Endodermal cell (in vitro differentiated cells): ENCODE results near the gene ATP6V0E1. TPM values are rescaled to one million over a fixed set of nuclear protein-coding genes. Genes with fewer than 3 reads are reported as not detected.

Experiments used
- DNase-seq: peaks from one replicate; pipeline ENCODE4 v3.0.0-alpha.2; 2017
- H3K27ac ChIP-seq: 2 replicates; pipeline ENCODE4 v1.5.1; 2013; ENCODE audit warnings: mild to moderate bottlenecking, low read depth, low read length, moderate library complexity
- H3K27me3 ChIP-seq: 2 replicates; pipeline ENCODE4 v1.6.1; 2013; ENCODE audit warnings: mild to moderate bottlenecking, low read length, moderate library complexity; ENCODE audit not compliant: insufficient read depth, control insufficient read depth, poor library complexity, severe bottlenecking
- H3K36me3 ChIP-seq: 2 replicates; pipeline ENCODE4 v1.7.0; 2013; ENCODE audit warnings: mild to moderate bottlenecking, low read length, moderate library complexity; ENCODE audit not compliant: control insufficient read depth, insufficient read depth
- H3K4me1 ChIP-seq: one replicate; pipeline ENCODE4 v1.7.0; 2013; ENCODE audit warnings: low read length; ENCODE audit not compliant: control insufficient read depth, insufficient read depth
- H3K4me3 ChIP-seq: 2 replicates; pipeline ENCODE4 v1.5.1; 2013; ENCODE audit warnings: mild to moderate bottlenecking, low read length, moderate library complexity
- H3K9ac ChIP-seq: 2 replicates; pipeline ENCODE4 v1.6.1; 2013; ENCODE audit warnings: mild to moderate bottlenecking, low read length, moderate library complexity; ENCODE audit not compliant: poor library complexity, severe bottlenecking; ENCODE audit errors: extremely low read depth
- H3K9me3 ChIP-seq: 2 replicates; pipeline ENCODE4 v1.6.1; 2013; ENCODE audit warnings: mild to moderate bottlenecking, low read length, moderate library complexity; ENCODE audit not compliant: control insufficient read depth
- H3K27ac Mint-ChIP-seq: 2 replicates; pipeline ENCODE4 v1.8.0; 2020; ENCODE audit warnings: mixed read lengths
- H3K27me3 Mint-ChIP-seq: 2 replicates; pipeline ENCODE4 v1.8.0; 2021; ENCODE audit warnings: mild to moderate bottlenecking, mixed read lengths; ENCODE audit not compliant: insufficient read depth
- H3K36me3 Mint-ChIP-seq: 2 replicates; pipeline ENCODE4 v1.8.0; 2020; ENCODE audit warnings: low read depth, mixed read lengths
- H3K4me1 Mint-ChIP-seq: 2 replicates; pipeline ENCODE4 v1.8.0; 2020; ENCODE audit warnings: mixed read lengths
- H3K4me3 Mint-ChIP-seq: 2 replicates; pipeline ENCODE4 v1.8.0; 2020; ENCODE audit warnings: mild to moderate bottlenecking, moderate library complexity, mixed read lengths
- H3K9me3 Mint-ChIP-seq: 2 replicates; pipeline ENCODE4 v1.8.0; 2020; ENCODE audit warnings: mild to moderate bottlenecking, mixed read lengths
- CTCF ChIP-seq: fragments of 200-600 bp; sonication (generic); conservative IDR thresholded peaks from 2 replicates; pipeline ENCODE4 v1.5.0; 2021; ENCODE audit warnings: antibody characterized with exemption, mild to moderate bottlenecking
- WGBS, 2 experiments: methylation state at CpG; one replicate each; pipeline versions ENCODE4 v1.1.5 to v1.1.7; 2013; ENCODE audit warnings: missing lambda C conversion rate in 2 of 2, mixed read lengths in 1 of 2; ENCODE audit not compliant: insufficient coverage in 1 of 2, insufficient read length in 1 of 2; 5-methylcytosine and 5-hydroxymethylcytosine counted together
- total RNA-seq, 2 donors: library from RNA; stranded (reverse); fragmentation: NEBNext Ultra II Directional in 1 of 2; extraction: Animal tissue kit (Norgen Biotek cat#: 25700) in 1 of 2; gene quantifications; 2 replicates in 1 of 2; 3 replicates in 1 of 2; pipeline ENCODE4 v1.2.1, GENCODE V29; 2021

ATP6V0E1 gene
- total RNA-seq, 2 donors from 2014 or later: 119 to 128 TPM

- WGBS, 2 experiments: 85 to 86% methylated on average over 9 to 10 of the region's 10 CpGs
- TF ChIP-seq CTCF: peak; percentile 80
- Histone ChIP-seq H3K4me3 (no peak overlapping the region), H3K9ac (no peak overlapping the region), H3K9me3 (no peaks in the 10 kb centered on the region), H3K4me1 (peaks cover 12% of the 10 kb centered on the region), H3K27me3 (no peaks in the 10 kb centered on the region), H3K27ac (peak overlapping the region; percentile 97), H3K36me3 (peaks cover 41% of the 10 kb centered on the region)
- H3K36me3 Mint-ChIP-seq: peaks cover 50% of the 10 kb centered on the region
- DNase-seq: peak; percentile 86
- no peaks in the 10 kb centered on the region for H3K27me3 Mint-ChIP-seq
- H3K4me1 Mint-ChIP-seq: peaks cover 40% of the 10 kb centered on the region
- H3K9me3 Mint-ChIP-seq: peaks cover 1% of the 10 kb centered on the region
- no peak overlapping the region for H3K4me3 Mint-ChIP-seq
- peak overlapping the region; percentile 58 for H3K27ac Mint-ChIP-seq
Observed at GRCh38 chr5:172939071-172939470, 44.5 kb upstream of the ATP6V0E1 start.

GRCh38 chr5:172939611-172940267, 43.8 kb upstream of the ATP6V0E1 start:
- no peak for TF ChIP-seq CTCF
- Histone ChIP-seq H3K27me3 (no peaks in the 10 kb centered on the region), H3K27ac (peak overlapping the region; percentile 97), H3K9ac (no peak overlapping the region), H3K9me3 (no peaks in the 10 kb centered on the region), H3K4me3 (no peak overlapping the region), H3K36me3 (peaks cover 37% of the 10 kb centered on the region), H3K4me1 (peaks cover 12% of the 10 kb centered on the region)
- H3K27ac Mint-ChIP-seq: peak overlapping the region; percentile 58
- 89 to 90% methylated on average over 5 to 16 of the region's 16 CpGs for WGBS, 2 experiments
- peak; percentile 61 for DNase-seq
- H3K27me3 Mint-ChIP-seq: no peaks in the 10 kb centered on the region
- H3K4me3 Mint-ChIP-seq: no peak overlapping the region
- H3K9me3 Mint-ChIP-seq: peaks cover 1% of the 10 kb centered on the region
- H3K36me3 Mint-ChIP-seq: peaks cover 52% of the 10 kb centered on the region
- peaks cover 43% of the 10 kb centered on the region for H3K4me1 Mint-ChIP-seq

- H3K36me3 Mint-ChIP-seq: peaks cover 54% of the 10 kb centered on the region
- H3K36me3 ChIP-seq: peaks cover 32% of the 10 kb centered on the region
- WGBS, 2 experiments: 94 to 95% methylated on average over 4 to 15 of the region's 15 CpGs
- DNase-seq: no peak
- peak overlapping the region; percentile 63 for H3K27ac Mint-ChIP-seq
- no peak overlapping the region for H3K9ac ChIP-seq
- H3K4me3 ChIP-seq: no peak overlapping the region
- peaks cover 1% of the 10 kb centered on the region for H3K9me3 Mint-ChIP-seq
- no peaks in the 10 kb centered on the region for H3K27me3 ChIP-seq
- H3K4me1 ChIP-seq: peaks cover 12% of the 10 kb centered on the region
- H3K4me1 Mint-ChIP-seq: peaks cover 46% of the 10 kb centered on the region
- no peak for TF ChIP-seq CTCF
- no peaks in the 10 kb centered on the region for H3K9me3 ChIP-seq
- H3K27me3 Mint-ChIP-seq: no peaks in the 10 kb centered on the region
- H3K4me3 Mint-ChIP-seq: no peak overlapping the region
- H3K27ac ChIP-seq: peak overlapping the region; percentile 97
Observed at GRCh38 chr5:172940268-172941066, 43.1 kb upstream of the ATP6V0E1 start.
